Measurements from ENCODE around the gene SMIM41. TPM values are rescaled to one million over a fixed set of nuclear protein-coding genes. Genes with fewer than 3 reads are reported as not detected.

The SMIM41 gene
- total RNA-seq, 4 donors from 2014 or later: 2.1 to 26.6 (median 5.6) TPM

- Histone ChIP-seq H3K27ac (replicated peaks in 1 of 4) (peak overlapping the region in 2 of 4 donors; percentile 49 to 51), H3K4me1 (peaks cover 36 to 68% (median 54%) of the 10 kb centered on the region in 4 donors), H3K27me3 (no peaks in the 10 kb centered on the region), H3K4me3 (no peak overlapping the region), H3K36me3 (peaks cover 19 to 65% (median 59%) of the 10 kb centered on the region in 4 donors), H3K9me3 (no peaks in the 10 kb centered on the region)
- no peak for TF ChIP-seq POLR2A (IDR thresholded peaks at IDR 0.05; ENCODE audit: low read depth)
- no peak for TF ChIP-seq CTCF (IDR thresholded peaks at IDR 0.05)
- TF ChIP-seq EP300 (IDR thresholded peaks at IDR 0.05): no peak
- no peak for TF ChIP-seq POLR2AphosphoS5 (IDR thresholded peaks at IDR 0.05)
- WGBS: 78% methylated on average over 17 of the region's 23 CpGs
- intact Hi-C loops (cut with DNase I): no loop called here
- DNase-seq (ENCODE audit: extremely low spot score): no peak
These were observed 5.7 kb upstream of the SMIM41 start for GRCh38 chr12:52073531-52074381.

- TF ChIP-seq EP300 (IDR thresholded peaks at IDR 0.05) (no peak), POLR2AphosphoS5 (IDR thresholded peaks at IDR 0.05) (no peak), CTCF (IDR thresholded peaks at IDR 0.05) (no peak), POLR2A (IDR thresholded peaks at IDR 0.05; ENCODE audit: low read depth) (no peak)
- no peak overlapping the region for H3K4me3 ChIP-seq
- H3K27ac ChIP-seq (replicated peaks in 1 of 4): peak overlapping the region in 3 of 4 donors; percentile 33 to 51 (median 49)
- no peaks in the 10 kb centered on the region for H3K27me3 ChIP-seq
- intact Hi-C loops (cut with DNase I): no loop called here
- 74% methylated on average over 3 of the region's 3 CpGs for WGBS
- no peaks in the 10 kb centered on the region for H3K9me3 ChIP-seq
- H3K4me1 ChIP-seq: peaks cover 36 to 70% (median 59%) of the 10 kb centered on the region in 4 donors
- H3K36me3 ChIP-seq: peaks cover 19 to 79% (median 65%) of the 10 kb centered on the region in 4 donors
- DNase-seq (ENCODE audit: extremely low spot score): no peak
These were observed 4.4 kb upstream of the SMIM41 start for GRCh38 chr12:52074971-52075724.

GRCh38 chr12:52076811-52077210 is 2.7 kb upstream of the SMIM41 start:
- intact Hi-C loops (cut with DNase I): no loop called here
- WGBS: 93% methylated on average over 16 of the region's 16 CpGs
- Histone ChIP-seq H3K27ac (replicated peaks in 1 of 4) (no peak overlapping the region), H3K4me3 (no peak overlapping the region), H3K36me3 (peaks cover 19 to 79% (median 64%) of the 10 kb centered on the region in 4 donors), H3K4me1 (peaks cover 38 to 70% (median 57%) of the 10 kb centered on the region in 4 donors), H3K9me3 (no peaks in the 10 kb centered on the region), H3K27me3 (no peaks in the 10 kb centered on the region)
- no peak for TF ChIP-seq CTCF (IDR thresholded peaks at IDR 0.05)
- TF ChIP-seq POLR2A (IDR thresholded peaks at IDR 0.05; ENCODE audit: low read depth): no peak
- no peak for TF ChIP-seq POLR2AphosphoS5 (IDR thresholded peaks at IDR 0.05)
- no peak for TF ChIP-seq EP300 (IDR thresholded peaks at IDR 0.05)
- DNase-seq (ENCODE audit: extremely low spot score): no peak

- H3K4me3 ChIP-seq: no peak overlapping the region
- TF ChIP-seq POLR2A (IDR thresholded peaks at IDR 0.05; ENCODE audit: low read depth): no peak
- no peak for TF ChIP-seq EP300 (IDR thresholded peaks at IDR 0.05)
- no peak for TF ChIP-seq CTCF (IDR thresholded peaks at IDR 0.05)
- no peak for TF ChIP-seq POLR2AphosphoS5 (IDR thresholded peaks at IDR 0.05)
- intact Hi-C loops (cut with DNase I): no loop called here
- H3K4me1 ChIP-seq: peaks cover 52 to 70% (median 62%) of the 10 kb centered on the region in 4 donors
- WGBS: 83% methylated on average over 3 of the region's 3 CpGs
- H3K36me3 ChIP-seq: peaks cover 19 to 67% (median 55%) of the 10 kb centered on the region in 4 donors
- no peak overlapping the region for H3K27ac ChIP-seq (replicated peaks in 1 of 4)
- no peaks in the 10 kb centered on the region for H3K27me3 ChIP-seq
- no peaks in the 10 kb centered on the region for H3K9me3 ChIP-seq
- DNase-seq (ENCODE audit: extremely low spot score): no peak
These were observed 1.2 kb upstream of the SMIM41 start for GRCh38 chr12:52078276-52078675.
